RPMI8226 (cell line): ENCODE results near the gene PUM2.
A peak's percentile ranks its signal among the peaks of the same experiment; 100 is the strongest.

ENCODE experiments used
- DNase-seq: peaks from one replicate; pipeline ENCODE4 v3.0.0-alpha.2; 2015

The PUM2 gene

GRCh38 chr2:20214566-20215182, 136.0 kb downstream of the PUM2 start:
- peak; percentile 23 for DNase-seq

- DNase-seq, result peak; percentile 96
Observed at GRCh38 chr2:20213651-20214565, 136.7 kb downstream of the PUM2 start.

GRCh38 chr2:20212871-20213503, 137.7 kb downstream of the PUM2 start:
- peak; percentile 67 for DNase-seq

GRCh38 chr2:20212459-20212870, 138.2 kb downstream of the PUM2 start:
- DNase-seq, result peak; percentile 76

GRCh38 chr2:20211860-20212458, 138.7 kb downstream of the PUM2 start:
- DNase-seq, result no peak

- DNase-seq, result no peak
Observed at GRCh38 chr2:20211420-20211819, 139.2 kb downstream of the PUM2 start.

GRCh38 chr2:20210462-20210861, 140.2 kb downstream of the PUM2 start:
- DNase-seq, result no peak

- peak; percentile 50 for DNase-seq
Observed at GRCh38 chr2:20209373-20210109, 141.1 kb downstream of the PUM2 start.

- peak; percentile 92 for DNase-seq
Observed at GRCh38 chr2:20208476-20208859, 142.2 kb downstream of the PUM2 start.

- peak; percentile 93 for DNase-seq
Observed at GRCh38 chr2:20207051-20207450, 143.6 kb downstream of the PUM2 start.

GRCh38 chr2:20205915-20206524, 144.6 kb downstream of the PUM2 start:
- peak; percentile 37 for DNase-seq

- no peak for DNase-seq
Observed at GRCh38 chr2:20205069-20205468, 145.6 kb downstream of the PUM2 start.

- DNase-seq, result no peak
Observed at GRCh38 chr2:20203521-20204225, 147.0 kb downstream of the PUM2 start.

GRCh38 chr2:20203072-20203471, 147.6 kb downstream of the PUM2 start:
- no peak for DNase-seq

GRCh38 chr2:20201671-20202070, 149.0 kb downstream of the PUM2 start:
- DNase-seq, result no peak

GRCh38 chr2:20200697-20201555, 149.7 kb downstream of the PUM2 start:
- no peak for DNase-seq

GRCh38 chr2:20199633-20200270, 150.9 kb downstream of the PUM2 start:
- DNase-seq, result no peak

GRCh38 chr2:20198796-20199632, 151.6 kb downstream of the PUM2 start:
- no peak for DNase-seq
